ENCODE measurements around the gene SERTAD3. TPM values are rescaled to one million over a fixed set of nuclear protein-coding genes. Genes with fewer than 3 reads are reported as not detected.
A peak's percentile ranks its signal among the peaks of the same experiment; 100 is the strongest.

Gene SERTAD3
- total and polyA plus RNA-seq, 10 of the 15 experiments (the other 5 are each of a cell fraction or from before 2014, with no cell fraction given): 4.2 to 22.4 (median 13.7) TPM

DNA sequence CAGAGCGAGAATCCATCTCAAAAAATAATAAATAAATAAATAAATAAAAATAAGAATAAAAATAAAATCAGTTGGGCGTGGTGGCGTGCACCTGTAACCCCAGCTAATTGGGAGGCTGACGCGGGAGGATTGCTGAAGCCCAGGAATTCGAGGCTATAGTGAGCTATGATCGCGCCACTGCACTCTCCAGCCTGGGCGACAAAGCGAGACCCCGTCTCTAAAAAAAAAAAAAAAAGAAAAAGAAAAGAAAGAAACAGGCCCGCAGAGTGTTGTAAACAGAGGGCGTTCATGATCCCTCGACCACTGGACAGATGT lies 23.7 kb downstream of the SERTAD3 start:
- POLR2A ChIA-PET: interaction anchor here (0.5 to 5.5 kb wide), 22 partner anchors 10 to 451 kb away, joined by 3 to 55 read pairs (median 4); partner anchors contain the start of genes AKT2, BLVRB, C19orf47 and EGLN2
- BruUV-seq (replicated peaks): no TSS peak
- Histone ChIP-seq H3K4me1 (ENCODE audit: control insufficient read depth, insufficient read depth, low read length) (peaks cover 22% of the 10 kb centered on the region), H2AFZ (ENCODE audit: control insufficient read depth, low read depth, low read length) (peak overlapping the region; percentile 93), H3K36me3 (ENCODE audit: control insufficient read depth in 2 of 2, insufficient read depth in 2 of 2, low read length in 1 of 2) (peaks cover 0 to 6% of the 10 kb centered on the region in 2 experiments; a peak in 2 of 4 replicates), H3K9ac (ENCODE audit: control insufficient read depth, insufficient read depth, low read length) (peak overlapping the region; percentile 77; the same call in 1 of the 2 replicates), H3K4me3 (peak overlapping the region; percentile 75; the same call in 1 of the 2 replicates), H4K20me1 (ENCODE audit: control insufficient read depth, insufficient read depth) (no peaks in the 10 kb centered on the region), H3K27me3 (replicated peaks in 1 of 2; ENCODE audit: control insufficient read depth in 2 of 2, insufficient read depth in 2 of 2, low read length in 1 of 2) (no peaks in the 10 kb centered on the region), H3K27ac (ENCODE audit: control insufficient read depth, insufficient read depth) (peak overlapping the region; percentile 95), H3K79me2 (ENCODE audit: control insufficient read depth, insufficient read depth, low read length) (peaks cover 27% of the 10 kb centered on the region), H3K9me3 (replicated peaks; ENCODE audit: control insufficient read depth, insufficient read depth, low read length) (no peaks in the 10 kb centered on the region), H3K4me2 (ENCODE audit: control insufficient read depth, insufficient read depth) (peak overlapping the region; percentile 83)
- in situ Hi-C loops (cut with MboI): no loop called here
- intact Hi-C loops (cut with micrococcal nuclease; ENCODE audit: unreplicated experiment): no loop called here
- TF ChIP-seq PKNOX1 (IDR thresholded peaks at IDR 0.05) (no peak), SMAD1 (IDR thresholded peaks at IDR 0.05; ENCODE audit: low read depth, partially characterized antibody) (no peak), SP1 (IDR thresholded peaks at IDR 0.05; ENCODE audit: low read depth, low read length) (no peak), EGR1 (IDR thresholded peaks at IDR 0.05; ENCODE audit: borderline replicate concordance in 1 of 2, low read depth in 2 of 2, low read length in 2 of 2) (no peak), MLLT1 (IDR thresholded peaks at IDR 0.05) (peak; percentile 96), CEBPB (IDR thresholded peaks at IDR 0.05; ENCODE audit: borderline replicate concordance in 1 of 2, low read depth in 2 of 2, low read length in 2 of 2) (no peak)
- RAD21 ChIA-PET (ENCODE audit: unreplicated experiment): interaction anchor here (0.6 to 2.7 kb wide), 15 partner anchors 9 to 150 kb away, joined by 3 to 35 read pairs (median 5); partner anchors contain the start of genes BLVRB, PLD3 and SERTAD3
- DNase-seq (ENCODE audit: low read depth, low spot score) (no peak), FAIRE-seq (no peak), ATAC-seq (no peak)
- SMC1A ChIA-PET (ENCODE audit: uncharacterized antibody, unreplicated experiment): interaction anchor here (0.7 to 2.3 kb wide), 17 partner anchors 9 to 280 kb away, joined by 3 to 35 read pairs (median 4); partner anchors contain the start of genes BLVRB, PLD3 and SERTAD3
- CTCF ChIA-PET: interaction anchor here (0.6 to 7.1 kb wide), 21 partner anchors 10 to 281 kb away, joined by 3 to 67 read pairs (median 6); partner anchors contain the start of genes BLVRB, C19orf47, PLD3 and SERTAD3
- WGBS (ENCODE audit: insufficient coverage, insufficient replicate concordance, low lambda C conversion rate, missing lambda C conversion rate): 58% methylated on average over 13 of the region's 14 CpGs

Data from GM12878 (cell line).